ENCODE measurements around the gene TMEM184A.

- TF ChIP-seq CEBPB (IDR thresholded peaks at IDR 0.05; ENCODE audit: borderline replicate concordance in 1 of 2, low read depth in 2 of 2, low read length in 2 of 2) (no peak), CTCF (IDR thresholded peaks at IDR 0.05 in 2 of 3, conservative IDR thresholded peaks at IDR 0.05 in 1 of 3; ENCODE audit: control insufficient read depth in 2 of 3, extremely low read depth in 1 of 3, insufficient read depth in 1 of 3, low read depth in 3 of 3, low read length in 3 of 3) (no peak), USF1 (IDR thresholded peaks at IDR 0.05; ENCODE audit: borderline replicate concordance, extremely low read length, insufficient read depth, low read depth, low read length) (no peak), POLR2AphosphoS2 (IDR thresholded peaks at IDR 0.05; ENCODE audit: low read depth, low read length) (no peak), NFIC (IDR thresholded peaks at IDR 0.05; ENCODE audit: low read depth, low read length) (no peak), USF2 (IDR thresholded peaks at IDR 0.05; ENCODE audit: borderline replicate concordance, low read depth, low read length) (no peak), SIN3A (IDR thresholded peaks at IDR 0.05; ENCODE audit: low read depth, low read length) (no peak)
These were observed 20.9 kb downstream of the TMEM184A start for GRCh38 chr7:1535100-1535458.

Data from GM12878 (cell line).